ENCODE results near the gene RPS15.

GRCh38 chr19:1421958-1422305 lies 16.3 kb upstream of the RPS15 start:
- TF ChIP-seq, protein P1, sequence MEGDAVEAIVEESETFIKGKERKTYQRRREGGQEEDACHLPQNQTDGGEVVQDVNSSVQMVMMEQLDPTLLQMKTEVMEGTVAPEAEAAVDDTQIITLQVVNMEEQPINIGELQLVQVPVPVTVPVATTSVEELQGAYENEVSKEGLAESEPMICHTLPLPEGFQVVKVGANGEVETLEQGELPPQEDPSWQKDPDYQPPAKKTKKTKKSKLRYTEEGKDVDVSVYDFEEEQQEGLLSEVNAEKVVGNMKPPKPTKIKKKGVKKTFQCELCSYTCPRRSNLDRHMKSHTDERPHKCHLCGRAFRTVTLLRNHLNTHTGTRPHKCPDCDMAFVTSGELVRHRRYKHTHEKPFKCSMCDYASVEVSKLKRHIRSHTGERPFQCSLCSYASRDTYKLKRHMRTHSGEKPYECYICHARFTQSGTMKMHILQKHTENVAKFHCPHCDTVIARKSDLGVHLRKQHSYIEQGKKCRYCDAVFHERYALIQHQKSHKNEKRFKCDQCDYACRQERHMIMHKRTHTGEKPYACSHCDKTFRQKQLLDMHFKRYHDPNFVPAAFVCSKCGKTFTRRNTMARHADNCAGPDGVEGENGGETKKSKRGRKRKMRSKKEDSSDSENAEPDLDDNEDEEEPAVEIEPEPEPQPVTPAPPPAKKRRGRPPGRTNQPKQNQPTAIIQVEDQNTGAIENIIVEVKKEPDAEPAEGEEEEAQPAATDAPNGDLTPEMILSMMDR (IDR thresholded peaks at IDR 0.05) = no peak
- TF ChIP-seq POLR2AphosphoS5 (IDR thresholded peaks at IDR 0.05) = no peak
